HAP-1 (cell line): ENCODE data around the gene KRT12.
"Not testable (repeated sequence)": the region's sequence is repeated elsewhere in the genome, so short reads cannot be mapped to it uniquely, and the experiment has no call there.

Experiments used
- DNase-seq, 2 experiments: peaks; one replicate each; pipeline ENCODE4 v3.0.0-alpha.2; 2016 to 2020; ENCODE audit warnings: low spot score in 2 of 2
- H3K27me3 ChIP-seq: fragments of 250-450 bp; sonication (Bioruptor Pico); 2 replicates; pipeline ENCODE4 v1.5.1; 2020; ENCODE audit warnings: low read depth, mild to moderate bottlenecking, moderate library complexity
- H3K36me3 ChIP-seq: fragments of 250-450 bp; sonication (Bioruptor Pico); replicated peaks from 2 replicates; pipeline ENCODE4 v1.5.1; 2020; ENCODE audit warnings: mild to moderate bottlenecking
- H3K4me1 ChIP-seq: fragments of 250-450 bp; sonication (Bioruptor Pico); 2 replicates; pipeline ENCODE4 v1.5.1; 2020; ENCODE audit warnings: mild to moderate bottlenecking
- H3K4me3 ChIP-seq: fragments of 250-450 bp; sonication (Bioruptor Pico); 2 replicates; pipeline ENCODE4 v1.5.1; 2020; ENCODE audit warnings: mild to moderate bottlenecking, moderate library complexity
- H3K9me3 ChIP-seq: fragments of 250-450 bp; sonication (Bioruptor Pico); 2 replicates; pipeline ENCODE4 v1.5.1; 2020; ENCODE audit warnings: mild to moderate bottlenecking, moderate library complexity
- in situ Hi-C: fragments of 300-500 bp; cut with MboI; formaldehyde crosslinking; loops from 3 replicates; pipeline ENCODE4 v1.14.3; 2020; ENCODE audit warnings: low sequenced_read_pairs, inconsistent platforms, mixed read lengths

KRT12 gene

DNA sequence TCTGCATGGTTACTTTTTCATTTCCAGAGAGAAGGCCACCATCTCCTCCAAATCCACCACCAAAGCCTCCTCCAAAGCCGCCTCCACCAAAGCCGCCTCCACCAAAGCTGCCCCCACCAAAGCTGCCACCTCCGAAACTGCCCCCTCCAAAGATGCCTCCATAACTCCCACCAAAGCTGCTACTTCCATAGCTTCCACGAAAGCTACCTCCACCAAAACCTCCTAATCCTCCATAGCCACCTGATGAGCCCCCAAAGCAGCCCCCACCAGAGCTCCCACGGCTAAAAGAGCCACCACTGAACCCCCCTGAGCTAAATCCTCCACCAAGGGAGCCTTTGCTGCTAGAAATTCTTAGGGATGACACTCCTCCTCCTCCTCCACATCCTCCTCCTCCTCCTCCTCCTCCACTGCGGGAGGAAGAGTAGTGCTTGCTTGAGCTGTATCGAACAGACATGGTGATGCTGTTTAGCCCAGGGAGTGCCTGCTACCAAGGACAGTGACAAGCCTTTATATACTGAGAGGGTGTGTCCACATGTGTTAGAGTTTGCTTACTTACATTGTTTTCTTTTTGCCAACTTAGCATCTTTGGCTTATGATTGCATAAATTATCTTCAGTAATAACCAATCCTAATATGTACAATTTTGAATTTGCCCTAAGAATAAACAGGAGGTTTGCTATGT is 44.8 kb downstream of the KRT12 start, which contains the start of gene KRT10:
KRT10 (minus strand) TSS at position 483 of the 681 bp plus-strand sequence; CDS start at position 454, 29 bp downstream.
- peaks cover 7% of the 10 kb centered on the region; the same call in 1 of the 2 replicates for H3K36me3 ChIP-seq
- no peaks in the 10 kb centered on the region; the same call in 1 of the 2 replicates for H3K4me1 ChIP-seq
- no peak for DNase-seq
- no peaks in the 10 kb centered on the region for H3K27me3 ChIP-seq
- in situ Hi-C loops: no loop called here
- H3K4me3 ChIP-seq: no peak within 1 kb of the TSS
- H3K9me3 ChIP-seq: no peaks in the 10 kb centered on the region

DNA sequence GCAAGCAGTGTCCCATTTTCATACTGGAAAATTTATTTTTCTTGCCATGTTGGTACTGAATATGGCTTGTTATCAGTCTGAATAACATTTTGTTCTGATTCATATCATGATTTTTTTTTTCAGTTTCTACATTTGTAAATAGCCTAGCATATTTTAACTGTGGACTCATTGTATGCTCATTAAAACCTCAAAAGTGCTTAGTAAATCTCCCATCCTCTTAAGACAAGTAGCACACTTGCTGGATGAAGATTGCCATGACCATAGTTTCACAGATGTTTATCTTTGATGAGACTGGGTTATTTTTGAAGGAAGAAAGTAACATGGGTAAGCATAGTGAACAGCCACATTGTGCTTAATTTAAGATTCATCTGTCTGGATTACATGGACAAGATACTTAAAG is 45.5 kb downstream of the KRT12 start:
- Histone ChIP-seq H3K4me1 (no peaks in the 10 kb centered on the region; the same call in 1 of the 2 replicates), H3K4me3 (no peak overlapping the region), H3K9me3 (no peaks in the 10 kb centered on the region), H3K36me3 (peaks cover 7% of the 10 kb centered on the region; the same call in 1 of the 2 replicates), H3K27me3 (no peaks in the 10 kb centered on the region)
- in situ Hi-C loops: no loop called here
- no peak for DNase-seq

DNA sequence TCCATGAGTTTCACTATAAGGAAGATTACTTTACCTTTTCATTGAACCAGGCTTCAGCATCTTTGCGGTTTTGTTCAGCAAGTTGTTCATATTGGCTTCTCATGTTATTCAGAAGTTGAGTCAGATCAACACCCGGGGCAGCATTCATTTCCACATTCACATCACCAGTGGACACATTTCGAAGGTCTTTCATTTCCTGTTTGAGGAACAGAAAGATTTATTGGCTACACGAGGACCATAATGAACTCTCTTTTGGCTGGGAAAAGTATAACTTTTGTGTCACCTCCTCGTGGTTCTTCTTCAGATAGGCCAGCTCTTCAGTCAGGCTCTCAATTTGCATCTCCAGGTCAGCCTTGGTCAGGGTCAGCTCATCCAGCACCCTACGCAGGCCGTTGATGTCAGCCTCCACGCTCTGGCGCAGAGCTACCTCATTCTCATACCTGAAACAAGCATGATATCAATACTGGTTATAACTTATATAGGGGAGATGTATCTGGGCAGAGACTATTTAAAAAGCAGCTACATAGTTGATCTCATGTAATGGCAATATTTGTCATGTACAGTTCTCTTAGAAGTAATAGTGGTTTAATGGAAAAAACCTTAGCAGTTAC is 46.7 kb downstream of the KRT12 start:
- DNase-seq: no peak
- Histone ChIP-seq H3K36me3 (peaks cover 7% of the 10 kb centered on the region; the same call in 1 of the 2 replicates), H3K9me3 (no peaks in the 10 kb centered on the region), H3K4me1 (no peaks in the 10 kb centered on the region; the same call in 1 of the 2 replicates), H3K4me3 (no peak overlapping the region), H3K27me3 (no peaks in the 10 kb centered on the region)
- in situ Hi-C loops: no loop called here

DNA sequence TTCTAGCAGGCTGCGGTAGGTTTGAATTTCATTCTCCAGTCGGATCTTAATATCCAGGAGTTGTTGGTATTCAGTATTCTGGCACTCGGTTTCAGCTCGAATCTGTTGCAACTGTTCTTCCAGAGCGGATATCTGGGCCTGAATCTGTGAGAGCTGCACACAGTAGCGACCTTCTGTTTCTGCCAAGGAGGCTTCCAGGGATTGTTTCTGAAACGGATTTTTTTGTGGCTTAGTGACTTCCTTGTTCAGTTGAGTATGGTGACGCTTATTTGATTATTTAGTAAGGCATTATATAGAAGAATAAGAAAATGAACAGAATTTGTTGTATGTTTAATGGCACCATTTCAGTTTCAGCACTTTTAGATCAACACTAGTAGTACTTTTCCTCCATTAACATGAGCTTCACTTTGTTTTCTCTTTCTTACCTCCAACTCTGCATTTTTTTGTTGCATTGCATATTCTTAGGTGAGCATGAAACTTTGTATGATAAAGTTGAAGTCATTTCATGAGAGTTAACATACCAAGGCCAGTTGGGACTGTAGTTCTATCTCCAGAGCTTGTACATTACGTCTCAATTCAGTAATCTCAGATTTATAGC is 47.4 kb downstream of the KRT12 start:
- in situ Hi-C loops: no loop called here
- DNase-seq: no peak
- no peaks in the 10 kb centered on the region; the same call in 1 of the 2 replicates for H3K4me1 ChIP-seq
- H3K36me3 ChIP-seq: peaks cover 7% of the 10 kb centered on the region; the same call in 1 of the 2 replicates
- peak overlapping the region; percentile 51 for H3K4me3 ChIP-seq
- no peaks in the 10 kb centered on the region for H3K27me3 ChIP-seq
- no peaks in the 10 kb centered on the region for H3K9me3 ChIP-seq

DNA sequence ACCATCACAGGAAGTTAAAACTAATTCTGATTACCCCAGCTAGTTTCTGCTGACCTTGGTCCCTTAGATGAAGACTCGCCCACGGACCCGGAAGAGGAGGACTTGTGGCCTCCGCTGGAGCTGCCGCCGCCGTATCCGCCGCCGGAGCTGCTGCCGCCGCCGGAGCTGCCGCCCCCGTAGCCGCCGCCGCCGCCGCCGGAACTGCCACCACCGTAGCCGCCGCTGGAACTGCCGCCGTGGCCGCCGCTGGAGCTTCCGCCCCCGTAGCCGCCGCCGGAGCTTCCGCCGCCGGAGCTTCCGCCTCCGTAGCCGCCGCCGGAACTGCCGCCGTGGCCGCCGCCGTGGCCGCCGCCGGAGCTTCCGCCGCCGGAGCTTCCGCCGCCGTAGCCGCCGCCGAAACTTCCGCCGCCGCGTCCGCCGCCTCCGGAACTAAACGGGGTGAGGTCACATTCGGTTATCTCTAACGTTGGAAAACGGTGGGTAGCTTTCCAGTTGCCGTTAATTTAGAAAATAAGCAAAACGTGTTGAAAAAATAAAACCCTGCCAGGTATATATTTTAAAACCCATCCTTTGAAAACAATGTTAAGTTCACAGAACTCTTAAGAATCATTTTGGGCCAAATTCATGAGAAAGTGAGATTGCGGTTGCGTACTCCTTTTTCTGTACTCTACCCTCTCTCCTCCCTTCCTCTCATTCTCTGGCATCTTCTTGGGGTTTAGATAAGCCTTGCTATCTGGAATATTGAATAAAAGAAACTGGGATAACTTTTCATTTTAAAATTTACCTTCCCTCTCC is 48.1 kb downstream of the KRT12 start:
- in situ Hi-C loops: no loop called here
- 0 out of 2 replicates have a peak, but pooled peaks cover 7% of the 10 kb centered on the region for H3K36me3 ChIP-seq

DNA sequence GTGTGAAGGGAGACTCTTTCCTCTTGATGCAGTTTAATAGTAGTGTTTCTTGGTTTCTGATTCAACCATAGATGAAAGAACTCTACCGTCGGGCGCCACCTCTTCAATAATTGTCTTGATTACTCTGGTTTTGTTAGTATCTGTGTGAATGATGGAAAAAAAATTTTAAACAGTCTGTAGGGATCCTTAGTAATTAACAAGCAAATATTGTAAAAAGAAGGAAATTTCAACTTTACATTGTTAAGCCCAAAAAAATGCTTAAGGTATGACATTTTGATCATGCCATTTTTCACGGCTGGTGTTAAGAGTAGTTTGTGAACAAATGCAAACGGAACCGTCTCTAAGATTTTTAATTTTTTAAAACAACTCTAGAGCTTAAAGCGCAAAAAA is 48.7 kb downstream of the KRT12 start:
- H3K9me3 ChIP-seq: no peaks in the 10 kb centered on the region
- 0 out of 2 replicates have a peak, but pooled peaks cover 7% of the 10 kb centered on the region for H3K36me3 ChIP-seq
- H3K4me3 ChIP-seq: peak overlapping the region; percentile 56
- DNase-seq: no peak
- H3K4me1 ChIP-seq: no peaks in the 10 kb centered on the region; the same call in 1 of the 2 replicates
- H3K27me3 ChIP-seq: no peaks in the 10 kb centered on the region
- in situ Hi-C loops: no loop called here

More for the DNA sequence above, 48.1 kb downstream of the KRT12 start:
- Histone ChIP-seq H3K27me3 (no peaks in the 10 kb centered on the region), H3K4me3 (peak overlapping the region; percentile 56), H3K4me1 (no peaks in the 10 kb centered on the region; the same call in 1 of the 2 replicates), H3K9me3 (no peaks in the 10 kb centered on the region)
- DNase-seq: peak; percentile 65 to 85

DNA sequence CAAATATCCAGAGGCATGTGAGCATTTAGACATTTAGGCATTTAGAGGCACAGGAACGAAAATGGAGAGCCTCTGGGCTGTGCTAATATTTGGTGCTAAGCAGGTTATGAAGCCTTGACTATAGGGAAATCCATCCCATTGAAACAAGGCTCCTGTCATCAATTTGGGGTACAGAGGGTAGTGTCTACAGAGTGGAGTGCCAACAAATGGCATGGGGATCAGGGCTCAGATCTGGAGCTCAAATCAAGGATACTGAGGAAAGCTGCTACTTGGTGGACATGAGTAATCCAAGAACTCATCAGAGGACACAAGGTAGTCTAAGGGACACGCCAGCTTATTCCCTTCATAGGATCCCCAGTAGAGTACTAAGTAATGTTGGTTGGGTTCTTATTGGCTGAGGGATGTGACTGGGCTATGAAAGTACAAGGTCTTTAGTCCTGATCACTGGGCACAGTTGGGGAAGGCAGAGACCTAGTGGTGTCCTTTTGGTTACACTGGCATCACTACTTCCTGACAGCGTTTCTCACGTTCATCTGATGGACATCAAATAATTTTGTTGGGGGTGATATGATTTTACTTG is 49.8 kb downstream of the KRT12 start:
- no peak overlapping the region for H3K4me3 ChIP-seq
- no peak for DNase-seq
- in situ Hi-C loops: no loop called here

DNA sequence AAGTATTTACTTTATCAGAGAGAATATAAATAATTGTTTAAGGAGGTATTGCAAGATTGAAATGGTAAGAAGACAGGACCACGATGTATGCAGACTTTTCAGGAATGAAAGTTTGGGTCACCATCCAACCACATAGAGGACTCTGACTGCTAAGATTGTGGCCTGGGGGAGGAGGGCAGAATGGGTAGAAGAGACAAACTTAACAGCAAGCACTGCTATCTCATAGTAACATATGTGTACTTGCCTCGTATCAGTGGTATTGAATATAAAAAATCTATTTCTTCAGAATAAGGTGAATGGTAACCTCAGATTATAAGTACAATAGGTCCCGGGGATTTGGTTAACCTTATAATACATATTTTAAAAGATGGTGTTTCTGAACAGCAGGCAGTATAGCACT is 50.5 kb downstream of the KRT12 start:
- H3K9me3 ChIP-seq: no peaks in the 10 kb centered on the region
- no peak overlapping the region for H3K4me3 ChIP-seq
- H3K36me3 ChIP-seq: 0 out of 2 replicates have a peak, but pooled peaks cover 7% of the 10 kb centered on the region
- H3K4me1 ChIP-seq: no peaks in the 10 kb centered on the region; the same call in 1 of the 2 replicates
- H3K27me3 ChIP-seq: no peaks in the 10 kb centered on the region; the same call in 1 of the 2 replicates
- in situ Hi-C loops: no loop called here
- no peak for DNase-seq

More for the DNA sequence above, 49.8 kb downstream of the KRT12 start:
- Histone ChIP-seq H3K4me1 (no peaks in the 10 kb centered on the region; the same call in 1 of the 2 replicates), H3K36me3 (0 out of 2 replicates have a peak, but pooled peaks cover 7% of the 10 kb centered on the region), H3K27me3 (no peaks in the 10 kb centered on the region; the same call in 1 of the 2 replicates), H3K9me3 (no peaks in the 10 kb centered on the region)

DNA sequence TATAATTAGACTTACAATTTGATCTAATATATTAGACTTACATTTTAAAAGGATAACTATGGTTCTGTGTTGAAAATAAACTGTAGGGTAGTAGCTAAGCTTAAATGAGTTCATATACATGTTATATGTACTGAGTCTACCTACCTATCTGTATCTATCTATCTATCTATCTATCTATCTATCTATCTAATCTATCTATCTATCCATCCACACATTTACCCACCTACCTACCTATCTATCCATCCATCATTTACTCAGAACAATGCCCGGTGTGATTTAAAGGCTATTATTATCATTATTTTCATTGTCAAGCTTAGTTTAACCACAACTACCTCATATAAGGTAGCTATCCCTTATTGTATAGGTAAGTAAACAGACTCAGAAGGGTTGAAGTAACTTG is 51.6 kb downstream of the KRT12 start:
- no peaks in the 10 kb centered on the region for H3K9me3 ChIP-seq
- in situ Hi-C loops: no loop called here
- no peak overlapping the region for H3K4me3 ChIP-seq
- H3K4me1 ChIP-seq: no peaks in the 10 kb centered on the region; the same call in 1 of the 2 replicates
- 0 out of 2 replicates have a peak, but pooled peaks cover 7% of the 10 kb centered on the region for H3K36me3 ChIP-seq
- peaks cover 4% of the 10 kb centered on the region; the same call in 1 of the 2 replicates for H3K27me3 ChIP-seq
- no peak for DNase-seq

DNA sequence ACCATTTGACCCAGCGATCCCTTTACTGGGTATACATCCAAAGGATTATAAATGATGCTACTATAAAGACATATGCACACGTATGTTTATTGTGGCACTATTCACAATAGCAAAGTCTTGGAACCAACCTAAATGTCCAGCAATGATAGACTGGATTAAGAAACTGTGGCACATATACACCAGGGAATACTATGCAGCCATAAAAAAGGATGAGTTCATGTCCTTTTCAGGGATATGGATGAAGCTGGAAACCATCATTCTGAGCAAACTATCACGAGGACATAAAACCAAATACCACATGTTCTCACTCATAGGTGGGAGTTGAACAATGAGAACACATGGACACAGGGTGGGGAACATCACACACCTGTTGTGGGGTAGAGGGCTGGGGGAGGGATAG is 52.4 kb downstream of the KRT12 start:
- H3K36me3 ChIP-seq, H3K27me3 ChIP-seq, DNase-seq, in situ Hi-C loops, H3K9me3 ChIP-seq, H3K4me3 ChIP-seq, H3K4me1 ChIP-seq: not testable (repeated sequence)

DNA sequence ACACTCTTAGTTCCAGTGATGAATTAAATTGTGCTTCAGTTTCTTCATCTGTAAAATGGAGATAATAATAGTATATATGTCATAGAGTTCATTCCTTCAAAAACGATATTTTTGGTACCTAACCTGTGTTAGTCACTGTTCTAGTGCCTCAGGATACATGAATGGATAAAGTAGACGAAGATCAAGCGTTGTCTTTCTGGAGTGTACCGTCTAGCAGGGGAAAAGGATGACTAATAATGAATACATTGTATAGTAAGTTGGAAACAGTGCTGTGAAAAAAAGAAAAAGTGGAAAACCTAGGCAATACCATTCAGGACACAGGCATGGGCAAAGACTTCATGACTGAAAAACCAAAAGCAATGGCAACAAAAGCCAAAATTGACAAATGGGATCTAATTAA is 53.2 kb downstream of the KRT12 start:
- H3K27me3 ChIP-seq: peaks cover 16% of the 10 kb centered on the region

DNA sequence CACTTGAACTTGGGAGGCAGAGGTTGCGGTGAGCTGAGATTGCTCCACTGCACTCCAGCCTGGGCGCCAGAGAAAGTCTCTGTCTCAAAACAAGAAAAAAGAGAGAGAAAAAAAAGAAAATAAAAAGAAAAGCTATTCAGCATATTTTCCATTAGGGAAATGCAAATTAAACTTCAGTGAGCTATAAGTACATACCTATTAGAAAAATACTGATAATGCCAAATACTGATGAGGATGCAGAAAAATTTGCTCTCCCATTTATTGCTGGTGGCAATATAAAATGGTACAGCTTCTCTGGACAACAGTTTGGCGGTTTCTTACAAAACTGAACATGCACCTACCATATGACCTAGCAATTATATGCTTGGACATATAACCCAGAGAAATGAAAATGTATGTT is 54.4 kb downstream of the KRT12 start:
- H3K9me3 ChIP-seq: no peaks in the 10 kb centered on the region
- H3K4me3 ChIP-seq: no peak overlapping the region
- in situ Hi-C loops: no loop called here
- H3K36me3 ChIP-seq: 0 out of 2 replicates have a peak, but pooled peaks cover under 1% of the 10 kb centered on the region
- no peaks in the 10 kb centered on the region for H3K4me1 ChIP-seq
- H3K27me3 ChIP-seq: peaks cover 26% of the 10 kb centered on the region
- no peak for DNase-seq

More for the DNA sequence above, 53.2 kb downstream of the KRT12 start:
- H3K9me3 ChIP-seq: no peaks in the 10 kb centered on the region
- in situ Hi-C loops: no loop called here
- 0 out of 2 replicates have a peak, but pooled peaks cover 7% of the 10 kb centered on the region for H3K36me3 ChIP-seq
- no peak overlapping the region for H3K4me3 ChIP-seq
- DNase-seq: no peak
- no peaks in the 10 kb centered on the region; the same call in 1 of the 2 replicates for H3K4me1 ChIP-seq
